Activated naive CD4-positive, alpha-beta T cell treated with anti-CD3 and anti-CD28 coated beads, Interleukin-2, amount 50 U/mL, for 24 hours (primary cell): ENCODE data around the gene DYNC1I1.
"Not testable (repeated sequence)": the region's sequence is repeated elsewhere in the genome, so short reads cannot be mapped to it uniquely, and the experiment has no call there.

ENCODE experiments used
- H3K27ac Mint-ChIP-seq: one replicate; pipeline ENCODE4 v1.8.0; 2021; ENCODE audit warnings: mild to moderate bottlenecking, mixed read lengths
- H3K27me3 Mint-ChIP-seq: one replicate; pipeline ENCODE4 v1.8.0; 2021; ENCODE audit warnings: mixed read lengths
- H3K36me3 Mint-ChIP-seq: one replicate; pipeline ENCODE4 v1.8.0; 2021; ENCODE audit warnings: mixed read lengths
- H3K4me1 Mint-ChIP-seq: one replicate; pipeline ENCODE4 v1.8.0; 2021; ENCODE audit warnings: mixed read lengths
- H3K4me3 Mint-ChIP-seq: one replicate; pipeline ENCODE4 v1.8.0; 2021; ENCODE audit warnings: mild to moderate bottlenecking, mixed read lengths
- H3K9me3 Mint-ChIP-seq: one replicate; pipeline ENCODE4 v1.8.0; 2021; ENCODE audit warnings: mixed read lengths

DYNC1I1 gene

DNA sequence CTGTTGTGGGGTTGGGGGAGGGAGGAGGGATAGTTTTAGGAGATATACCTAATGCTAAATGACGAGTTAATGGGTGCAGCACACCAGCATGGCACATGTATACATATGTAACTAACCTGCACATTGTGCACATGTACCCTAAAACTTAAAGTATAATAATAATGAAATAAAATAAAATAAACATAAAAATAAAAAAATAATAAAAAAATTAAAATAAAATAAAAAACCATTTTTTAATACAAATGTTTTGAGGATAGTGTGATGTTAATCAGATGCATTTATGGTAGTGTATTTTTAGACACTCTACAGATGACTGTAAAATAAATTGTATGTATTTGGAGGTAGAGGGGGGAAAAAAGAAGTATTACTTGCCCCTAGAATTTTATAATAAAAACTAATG, 172.5 kb downstream of the DYNC1I1 start:
- not testable (repeated sequence) for H3K4me1 Mint-ChIP-seq, H3K27me3 Mint-ChIP-seq, H3K4me3 Mint-ChIP-seq, H3K36me3 Mint-ChIP-seq, H3K9me3 Mint-ChIP-seq, H3K27ac Mint-ChIP-seq

DNA sequence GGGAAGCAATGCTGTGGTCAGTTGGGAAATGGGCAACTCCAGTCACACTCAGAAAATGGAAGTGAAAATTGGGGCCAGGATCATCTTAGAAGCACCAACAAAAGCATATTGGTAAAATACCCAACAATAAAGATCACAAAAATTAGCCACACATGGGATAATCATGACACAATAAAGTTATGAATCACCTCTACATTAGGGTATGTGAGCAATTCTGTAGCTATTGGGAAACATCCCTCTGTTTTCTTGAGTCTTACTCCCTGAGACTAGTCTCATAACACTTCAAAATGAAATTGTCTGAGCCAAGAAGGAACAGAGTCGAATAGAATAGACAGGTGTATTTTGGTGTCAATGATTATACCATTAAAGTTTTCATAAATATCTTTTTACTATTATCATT, 178.3 kb downstream of the DYNC1I1 start:
- Mint-ChIP-seq H3K4me3 (no peak overlapping the region), H3K27ac (no peak overlapping the region), H3K36me3 (no peaks in the 10 kb centered on the region)

DNA sequence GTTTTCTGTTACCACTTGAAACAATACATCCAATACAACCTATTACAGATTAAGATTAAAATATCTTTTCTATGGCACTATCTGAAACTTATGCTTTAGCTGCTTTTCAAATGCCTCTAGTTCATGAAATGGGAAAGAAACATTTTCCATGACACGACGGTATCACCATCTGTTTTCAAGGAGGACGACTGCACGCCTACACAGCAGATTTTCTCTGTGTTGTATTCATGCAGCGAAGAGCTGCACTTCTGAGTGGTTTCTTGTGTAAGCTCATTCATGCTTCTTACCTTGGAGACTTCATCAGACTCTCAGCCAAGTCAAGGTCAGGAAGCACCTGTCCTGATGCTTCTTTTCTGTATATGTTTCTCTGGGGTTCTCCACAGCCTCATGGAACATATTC, 179.2 kb downstream of the DYNC1I1 start:
- Mint-ChIP-seq H3K27me3 (peaks cover 4% of the 10 kb centered on the region), H3K4me1 (no peaks in the 10 kb centered on the region), H3K4me3 (no peak overlapping the region), H3K36me3 (no peaks in the 10 kb centered on the region), H3K9me3 (no peaks in the 10 kb centered on the region), H3K27ac (no peak overlapping the region)

More for the DNA sequence above, 178.3 kb downstream of the DYNC1I1 start:
- Mint-ChIP-seq H3K4me1 (no peaks in the 10 kb centered on the region), H3K27me3 (peaks cover 4% of the 10 kb centered on the region), H3K9me3 (no peaks in the 10 kb centered on the region)

DNA sequence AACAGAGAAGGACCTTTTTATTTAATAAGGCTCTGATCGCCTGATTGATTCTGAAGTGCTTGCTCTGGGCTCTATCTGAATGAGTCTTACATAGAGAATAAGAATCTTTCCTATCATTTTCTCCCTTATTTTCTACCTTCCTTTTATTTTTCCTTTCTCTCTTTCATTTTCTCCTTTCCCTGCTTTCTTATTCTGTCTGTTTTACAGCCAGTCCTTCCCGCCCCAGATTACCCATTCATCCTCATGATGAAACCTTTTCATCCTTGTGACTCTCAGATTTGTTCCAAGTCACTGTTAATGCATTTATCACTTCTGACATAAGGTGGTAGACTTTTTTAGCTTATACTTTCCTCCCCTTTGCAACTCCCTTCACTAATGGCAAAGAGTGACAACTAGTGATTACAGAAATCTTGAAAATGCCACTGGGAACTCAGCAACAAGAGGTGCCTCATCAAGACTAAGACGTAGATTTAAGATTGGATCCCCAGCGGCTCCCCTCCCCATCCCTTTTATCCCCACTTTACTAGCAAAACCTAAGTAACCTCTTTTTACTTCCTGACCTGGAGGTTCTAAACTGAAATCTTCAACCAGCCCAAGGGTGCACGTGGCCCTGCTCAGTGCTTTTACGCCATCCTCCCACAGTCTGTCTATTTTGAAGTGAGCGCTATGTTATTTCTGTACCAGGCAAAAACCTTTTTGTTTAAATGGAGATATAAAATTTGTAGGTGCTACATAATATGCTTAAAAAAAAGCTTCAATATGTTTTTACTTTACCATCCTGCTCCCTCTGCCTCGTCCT, 179.8 kb downstream of the DYNC1I1 start:
- Mint-ChIP-seq H3K27me3 (peaks cover 4% of the 10 kb centered on the region), H3K4me3 (no peak overlapping the region), H3K4me1 (no peaks in the 10 kb centered on the region), H3K36me3 (no peaks in the 10 kb centered on the region), H3K9me3 (no peaks in the 10 kb centered on the region), H3K27ac (no peak overlapping the region)

DNA sequence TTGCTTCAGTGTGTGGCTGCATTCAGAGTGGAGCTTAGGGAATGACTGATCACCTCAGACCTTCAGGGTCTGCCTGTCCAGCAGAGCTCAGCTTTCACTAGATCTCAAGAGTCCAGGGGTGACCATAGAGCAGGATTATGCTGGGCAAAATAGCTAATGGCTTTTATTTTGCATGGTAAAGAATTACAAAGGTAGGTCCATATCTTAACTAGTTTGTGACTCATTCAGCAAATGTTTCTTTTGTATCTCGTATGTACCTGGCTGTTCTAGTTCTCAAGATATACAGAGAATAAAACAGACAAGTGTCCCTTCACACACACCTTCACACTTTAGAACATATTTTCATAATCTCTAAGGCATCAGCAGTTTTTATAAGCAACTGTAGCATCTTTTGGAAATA, 180.5 kb downstream of the DYNC1I1 start:
- Mint-ChIP-seq H3K4me3 (no peak overlapping the region), H3K27ac (no peak overlapping the region), H3K27me3 (peaks cover 4% of the 10 kb centered on the region), H3K4me1 (no peaks in the 10 kb centered on the region), H3K9me3 (no peaks in the 10 kb centered on the region), H3K36me3 (no peaks in the 10 kb centered on the region)

DNA sequence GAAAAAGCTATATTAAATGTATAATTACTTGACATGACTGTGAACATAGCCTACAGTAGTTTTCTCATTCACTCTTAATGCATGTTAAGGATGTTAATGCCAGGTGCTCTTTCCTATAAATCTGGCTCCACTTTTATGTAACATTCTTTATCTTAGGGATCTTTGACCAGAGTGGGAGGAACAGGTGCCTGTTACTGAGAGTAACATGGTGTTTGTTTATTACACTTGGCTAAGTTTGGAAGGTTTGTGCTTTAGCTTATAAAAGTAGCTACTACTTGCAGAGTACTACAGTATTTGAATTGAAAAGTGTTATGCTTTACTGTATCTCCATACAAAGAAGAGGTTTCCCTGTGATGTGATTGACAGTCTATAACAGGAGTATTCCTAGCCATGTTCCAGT, 183.4 kb downstream of the DYNC1I1 start:
- H3K4me3 Mint-ChIP-seq, result no peak overlapping the region
- no peak overlapping the region for H3K27ac Mint-ChIP-seq
- H3K27me3 Mint-ChIP-seq, result peaks cover 5% of the 10 kb centered on the region
- H3K9me3 Mint-ChIP-seq, result no peaks in the 10 kb centered on the region
- no peaks in the 10 kb centered on the region for H3K36me3 Mint-ChIP-seq
- H3K4me1 Mint-ChIP-seq, result no peaks in the 10 kb centered on the region

DNA sequence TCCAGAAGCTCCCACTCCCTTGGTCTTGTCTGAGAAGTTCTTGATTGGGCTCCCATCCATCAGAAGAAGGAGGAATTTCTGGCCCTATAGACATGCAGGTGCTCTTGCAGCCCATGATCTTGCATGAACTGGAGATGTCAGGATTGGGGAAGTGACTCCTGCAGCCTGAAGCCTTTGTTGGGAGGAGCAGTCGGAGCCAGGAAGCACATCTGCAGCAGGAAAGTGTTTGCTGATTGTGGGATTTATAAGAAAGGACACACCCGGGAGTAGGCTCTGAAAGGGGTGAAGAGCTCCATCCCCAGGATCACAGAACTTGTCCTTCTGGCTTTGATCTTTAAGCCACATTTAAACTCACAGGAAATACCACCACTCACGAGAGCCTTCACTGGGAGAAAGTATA, 185.2 kb downstream of the DYNC1I1 start:
- no peaks in the 10 kb centered on the region for H3K4me1 Mint-ChIP-seq
- H3K27me3 Mint-ChIP-seq, result peaks cover 5% of the 10 kb centered on the region

DNA sequence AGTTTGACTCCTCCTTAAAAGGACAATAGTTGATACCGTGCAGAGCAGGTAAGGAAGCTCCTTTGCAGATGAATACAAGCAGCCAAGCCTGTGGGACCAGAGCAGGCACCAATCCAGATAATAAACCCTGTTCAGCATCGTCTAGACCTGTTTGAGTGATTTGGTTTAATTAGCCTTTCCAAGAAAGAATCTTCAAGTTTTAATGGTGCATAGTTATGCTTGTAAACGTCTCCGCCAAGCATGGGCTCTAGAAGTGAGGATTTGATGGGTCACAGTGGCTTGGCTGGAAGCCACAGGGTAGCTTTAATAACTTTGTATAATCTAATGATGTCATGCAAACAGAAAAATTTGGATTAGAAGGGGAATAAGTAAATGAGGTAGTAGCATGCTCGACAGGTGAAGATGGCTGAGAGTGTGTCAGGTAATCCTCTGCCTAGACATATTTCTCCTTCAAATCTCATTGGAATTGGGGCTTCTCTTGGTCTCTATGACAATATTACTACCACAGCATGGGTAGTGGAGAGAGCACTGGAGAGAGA, 188.4 kb downstream of the DYNC1I1 start:
- Mint-ChIP-seq H3K27me3 (peaks cover 8% of the 10 kb centered on the region), H3K36me3 (no peaks in the 10 kb centered on the region), H3K27ac (no peak overlapping the region), H3K4me1 (no peaks in the 10 kb centered on the region), H3K9me3 (no peaks in the 10 kb centered on the region), H3K4me3 (no peak overlapping the region)

More for the DNA sequence above, 185.2 kb downstream of the DYNC1I1 start:
- Mint-ChIP-seq H3K4me3 (no peak overlapping the region), H3K9me3 (no peaks in the 10 kb centered on the region), H3K27ac (no peak overlapping the region), H3K36me3 (no peaks in the 10 kb centered on the region)

DNA sequence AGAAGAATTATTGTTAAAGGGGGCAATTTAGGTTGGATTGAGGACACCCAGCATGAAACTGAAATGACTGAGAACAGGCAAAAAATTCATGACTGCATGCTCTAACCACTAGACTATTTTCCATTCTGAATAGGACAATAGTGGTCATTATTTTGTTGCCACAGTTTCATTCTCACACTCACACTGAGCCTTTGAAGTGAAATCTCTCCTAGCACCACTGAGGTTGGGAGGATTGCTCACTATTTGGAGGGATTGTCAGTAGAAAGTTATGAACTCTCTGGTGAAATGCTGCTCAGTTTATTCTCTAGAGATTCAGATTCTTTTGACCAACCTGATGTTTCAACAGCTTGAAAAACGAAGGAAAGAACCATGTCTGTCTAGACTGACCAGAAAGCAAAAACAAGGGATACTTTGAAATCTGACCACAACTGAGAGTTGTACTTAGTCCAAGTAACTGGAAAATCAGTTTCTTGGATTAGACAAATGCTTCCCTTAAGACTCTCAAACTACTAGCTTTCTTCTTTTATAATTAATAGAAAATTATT, 191.2 kb downstream of the DYNC1I1 start:
- peaks cover 13% of the 10 kb centered on the region for H3K27me3 Mint-ChIP-seq
- no peak overlapping the region for H3K4me3 Mint-ChIP-seq
- H3K36me3 Mint-ChIP-seq, result no peaks in the 10 kb centered on the region

DNA sequence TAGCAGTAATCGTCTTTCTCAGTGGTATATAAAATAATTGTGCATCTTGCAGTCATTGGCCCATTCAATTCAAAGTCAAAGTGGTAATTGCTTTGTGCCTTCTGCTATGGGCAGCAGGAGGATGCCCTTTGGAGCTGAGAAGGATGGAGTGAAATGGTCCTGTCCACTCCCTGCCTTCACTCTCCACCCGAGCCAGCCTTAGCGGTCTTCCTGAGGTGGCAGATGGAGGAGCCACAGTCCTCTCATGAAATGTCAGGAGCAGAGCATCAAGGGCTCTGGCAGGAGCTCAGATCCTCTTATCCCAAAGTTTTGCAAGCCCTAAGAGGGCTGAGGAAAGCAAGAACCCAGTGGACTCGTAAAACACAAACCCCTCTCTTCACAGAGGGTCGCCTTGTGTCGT, 199.4 kb downstream of the DYNC1I1 start:
- Mint-ChIP-seq H3K4me1 (no peaks in the 10 kb centered on the region), H3K36me3 (no peaks in the 10 kb centered on the region), H3K4me3 (no peak overlapping the region), H3K27ac (no peak overlapping the region), H3K9me3 (no peaks in the 10 kb centered on the region), H3K27me3 (peaks cover 7% of the 10 kb centered on the region)

More for the DNA sequence above, 191.2 kb downstream of the DYNC1I1 start:
- Mint-ChIP-seq H3K4me1 (no peaks in the 10 kb centered on the region), H3K9me3 (no peaks in the 10 kb centered on the region), H3K27ac (no peak overlapping the region)

DNA sequence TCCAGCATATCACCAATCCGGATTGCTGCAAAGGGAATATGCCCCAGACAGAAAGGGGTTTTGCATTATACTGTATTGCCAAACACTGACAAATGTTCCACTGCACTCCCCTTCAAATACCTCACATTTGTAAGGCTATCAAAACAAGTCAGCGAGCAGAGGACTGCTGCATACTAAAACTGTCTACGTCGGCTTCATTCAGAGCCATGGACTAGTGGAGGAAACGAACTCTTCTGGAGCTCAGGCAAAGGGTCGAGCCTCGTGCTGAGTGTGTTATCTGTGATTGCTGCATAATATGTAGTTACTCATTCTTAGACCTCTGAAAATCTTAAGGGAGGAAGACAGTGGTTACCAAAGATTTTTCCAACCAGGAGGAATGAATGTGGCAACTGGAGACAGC, 200.2 kb downstream of the DYNC1I1 start:
- Mint-ChIP-seq H3K36me3 (no peaks in the 10 kb centered on the region), H3K27me3 (peaks cover 5% of the 10 kb centered on the region), H3K27ac (no peak overlapping the region), H3K4me1 (no peaks in the 10 kb centered on the region), H3K9me3 (no peaks in the 10 kb centered on the region), H3K4me3 (no peak overlapping the region)

DNA sequence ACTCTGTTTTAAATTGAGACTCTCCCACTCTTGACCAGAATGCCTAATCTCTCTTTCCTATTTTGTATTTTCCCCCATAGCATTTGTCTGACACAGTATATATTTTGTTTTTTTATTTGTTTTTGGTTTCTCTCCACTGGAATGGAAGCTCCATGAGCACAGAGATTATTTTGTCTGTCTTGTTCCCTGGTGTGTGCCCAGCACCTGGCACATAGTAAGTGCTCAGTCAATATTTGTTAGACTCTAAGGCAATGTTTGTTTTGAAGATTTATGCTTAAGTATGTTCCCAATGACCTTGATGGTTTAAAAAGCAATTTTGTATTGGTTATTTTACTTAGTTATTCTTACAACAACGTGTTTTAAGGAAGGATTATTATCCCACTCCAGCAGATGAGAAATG, 201.8 kb downstream of the DYNC1I1 start:
- H3K4me3 Mint-ChIP-seq, result no peak overlapping the region
- no peaks in the 10 kb centered on the region for H3K9me3 Mint-ChIP-seq
- H3K27me3 Mint-ChIP-seq, result peaks cover 1% of the 10 kb centered on the region
- no peaks in the 10 kb centered on the region for H3K4me1 Mint-ChIP-seq
- no peak overlapping the region for H3K27ac Mint-ChIP-seq
- no peaks in the 10 kb centered on the region for H3K36me3 Mint-ChIP-seq

DNA sequence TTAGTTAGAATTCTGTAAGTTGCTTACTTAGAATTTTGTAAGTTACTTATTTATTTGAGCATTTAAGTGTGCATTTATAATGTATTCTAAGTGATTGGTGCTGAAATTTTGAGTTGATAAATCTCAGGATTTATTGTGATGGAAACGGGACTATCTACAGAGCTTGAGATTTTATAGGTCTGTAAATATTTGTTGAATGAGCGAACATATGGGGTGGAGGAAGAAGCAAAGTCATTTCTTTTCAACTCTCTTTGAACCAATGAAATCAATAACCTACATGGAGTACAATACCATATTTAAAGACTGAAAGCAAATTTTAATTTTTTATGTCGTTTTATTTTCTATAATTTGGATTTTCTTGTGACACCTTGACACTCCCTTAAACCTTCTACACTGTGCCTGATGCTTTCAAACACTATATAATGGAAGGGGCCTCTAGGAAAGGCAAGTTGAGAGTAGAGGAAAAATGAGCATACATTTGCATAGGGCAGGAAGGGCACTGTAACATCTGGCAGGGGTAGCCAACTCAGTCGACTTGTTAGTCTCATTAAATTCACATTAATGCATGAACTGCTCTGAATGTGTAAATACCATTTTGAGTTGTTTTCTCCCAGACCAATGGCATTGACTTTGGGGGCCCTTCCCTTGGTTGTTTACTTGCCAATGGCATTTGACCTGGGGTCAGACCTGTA, 204.2 kb downstream of the DYNC1I1 start:
- H3K36me3 Mint-ChIP-seq, result no peaks in the 10 kb centered on the region
- H3K4me1 Mint-ChIP-seq, result no peaks in the 10 kb centered on the region
- no peaks in the 10 kb centered on the region for H3K9me3 Mint-ChIP-seq
- H3K4me3 Mint-ChIP-seq, result no peak overlapping the region
- no peak overlapping the region for H3K27ac Mint-ChIP-seq
- peaks cover 4% of the 10 kb centered on the region for H3K27me3 Mint-ChIP-seq

DNA sequence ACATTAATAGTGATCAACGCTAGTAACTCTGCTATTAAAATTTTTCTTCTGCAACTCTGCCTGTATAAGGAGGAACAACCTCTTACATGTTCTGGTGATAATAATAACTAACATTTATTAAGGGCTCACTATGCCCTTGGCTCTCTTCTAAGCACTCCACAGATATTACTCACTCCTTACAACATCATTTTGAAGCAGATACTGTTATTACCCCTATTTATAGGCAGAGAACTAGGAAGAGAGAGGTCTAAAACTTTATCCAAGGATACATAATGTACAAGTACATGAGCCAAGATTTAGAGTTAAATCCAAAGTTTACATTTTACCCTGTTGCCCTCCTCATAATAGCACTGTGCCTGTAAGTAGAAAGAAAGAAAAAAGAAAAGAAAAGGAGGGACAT, 205.6 kb downstream of the DYNC1I1 start:
- H3K27me3 Mint-ChIP-seq, result peaks cover 6% of the 10 kb centered on the region
- H3K9me3 Mint-ChIP-seq, result no peaks in the 10 kb centered on the region
- H3K4me1 Mint-ChIP-seq, result no peaks in the 10 kb centered on the region
- H3K4me3 Mint-ChIP-seq, result no peak overlapping the region
- no peaks in the 10 kb centered on the region for H3K36me3 Mint-ChIP-seq
- no peak overlapping the region for H3K27ac Mint-ChIP-seq

DNA sequence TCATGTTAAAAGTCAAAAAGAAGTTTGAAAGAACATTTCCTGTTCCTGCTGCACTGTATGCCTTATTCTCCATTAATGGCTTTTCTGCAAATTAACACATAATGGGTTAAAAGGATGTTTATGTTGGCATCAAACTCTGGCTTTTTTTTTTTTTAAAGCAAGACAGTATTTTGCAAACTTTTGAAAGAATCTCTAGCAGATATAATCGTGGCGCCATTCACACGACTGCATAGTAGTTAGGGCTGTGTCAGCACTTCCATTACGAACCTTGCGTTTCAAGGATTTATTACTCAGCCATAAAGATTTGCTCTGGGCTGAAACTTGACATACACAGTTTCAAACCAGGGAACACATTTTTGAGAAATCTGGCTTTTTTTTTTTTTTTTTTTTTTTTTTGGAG, 207.8 kb downstream of the DYNC1I1 start:
- Mint-ChIP-seq H3K27me3 (peaks cover 8% of the 10 kb centered on the region), H3K4me3 (no peak overlapping the region), H3K36me3 (no peaks in the 10 kb centered on the region), H3K9me3 (no peaks in the 10 kb centered on the region), H3K27ac (no peak overlapping the region), H3K4me1 (no peaks in the 10 kb centered on the region)

DNA sequence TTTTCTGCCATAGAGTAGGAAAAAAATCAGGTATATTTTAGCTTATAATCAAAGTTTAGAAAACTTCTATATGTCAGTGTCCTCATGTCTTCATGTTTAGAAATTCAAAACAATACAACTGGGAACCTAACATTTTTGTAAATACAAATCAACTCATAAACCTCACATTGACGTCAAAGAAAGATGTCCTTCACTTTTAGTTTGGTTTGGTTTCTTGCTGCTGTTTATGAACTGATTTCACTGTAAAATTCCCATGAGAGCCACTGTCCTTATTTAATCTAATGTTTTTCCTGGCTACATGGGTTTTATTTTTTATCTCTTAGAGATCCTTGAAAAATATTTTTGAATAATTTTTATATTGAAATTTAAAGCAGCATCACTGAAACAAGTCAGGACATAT, 208.4 kb downstream of the DYNC1I1 start:
- Mint-ChIP-seq H3K4me1 (no peaks in the 10 kb centered on the region), H3K27me3 (peaks cover 8% of the 10 kb centered on the region), H3K9me3 (no peaks in the 10 kb centered on the region), H3K4me3 (no peak overlapping the region), H3K27ac (no peak overlapping the region), H3K36me3 (no peaks in the 10 kb centered on the region)
